ENCODE results near the gene AGBL4. TPM values are rescaled to one million over a fixed set of nuclear protein-coding genes. Genes with fewer than 3 reads are reported as not detected.
A peak's percentile ranks its signal among the peaks of the same experiment; 100 is the strongest.

Gene AGBL4
- total RNA-seq, 1 experiment from 2014 or later = 0.33 TPM

DNA sequence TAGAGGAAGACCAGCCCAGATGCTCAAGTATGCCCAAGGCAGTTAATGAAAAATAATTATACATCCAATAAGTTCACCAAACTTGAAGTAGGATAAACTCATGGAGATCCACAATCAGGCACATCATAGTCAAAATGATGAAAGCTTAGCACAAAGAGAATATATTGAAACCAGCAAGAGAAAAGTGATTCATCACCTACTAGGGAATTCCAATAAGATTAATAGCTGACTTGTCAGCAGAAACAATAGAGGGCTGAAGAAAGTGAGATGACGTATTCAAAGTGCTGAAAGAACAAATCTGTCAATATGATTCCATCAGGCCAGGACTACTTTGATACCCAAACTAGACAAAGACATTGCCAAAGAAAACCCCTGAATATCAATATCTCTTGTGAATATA, 995.4 kb downstream of the AGBL4 start:
- no peaks in the 10 kb centered on the region for H3K9me2 ChIP-seq (replicated peaks; ENCODE audit: low read length)
- no peaks in the 10 kb centered on the region for H3F3A ChIP-seq (ENCODE audit: low read length, unreplicated experiment)
- no peak overlapping the region for H3K9ac ChIP-seq (ENCODE audit: low read length)
- ATAC-seq (no peak), DNase-seq (no peak)
- intact Hi-C loops (cut with micrococcal nuclease) = no loop called here
- H2AFZ ChIP-seq (ENCODE audit: low read length) = no peak overlapping the region
- no peak overlapping the region for H3K4me3 ChIP-seq (ENCODE audit: low read length)
- peaks cover 14% of the 10 kb centered on the region; the same call in 1 of the 2 replicates for H3K4me1 ChIP-seq (ENCODE audit: insufficient read depth, low read length)
- ChIA-PET POLR2A (ENCODE audit: unreplicated experiment) (no interaction called here), CTCF (no interaction called here)
- no peaks in the 10 kb centered on the region for H4K20me1 ChIP-seq (ENCODE audit: low read length)
- H3K27me3 ChIP-seq (ENCODE audit: low read length) = no peaks in the 10 kb centered on the region
- no peaks in the 10 kb centered on the region for H3K36me3 ChIP-seq (ENCODE audit: low read depth, low read length)
- H3K27ac ChIP-seq (ENCODE audit: low read length) = no peak overlapping the region
- TF ChIP-seq, protein P1, sequence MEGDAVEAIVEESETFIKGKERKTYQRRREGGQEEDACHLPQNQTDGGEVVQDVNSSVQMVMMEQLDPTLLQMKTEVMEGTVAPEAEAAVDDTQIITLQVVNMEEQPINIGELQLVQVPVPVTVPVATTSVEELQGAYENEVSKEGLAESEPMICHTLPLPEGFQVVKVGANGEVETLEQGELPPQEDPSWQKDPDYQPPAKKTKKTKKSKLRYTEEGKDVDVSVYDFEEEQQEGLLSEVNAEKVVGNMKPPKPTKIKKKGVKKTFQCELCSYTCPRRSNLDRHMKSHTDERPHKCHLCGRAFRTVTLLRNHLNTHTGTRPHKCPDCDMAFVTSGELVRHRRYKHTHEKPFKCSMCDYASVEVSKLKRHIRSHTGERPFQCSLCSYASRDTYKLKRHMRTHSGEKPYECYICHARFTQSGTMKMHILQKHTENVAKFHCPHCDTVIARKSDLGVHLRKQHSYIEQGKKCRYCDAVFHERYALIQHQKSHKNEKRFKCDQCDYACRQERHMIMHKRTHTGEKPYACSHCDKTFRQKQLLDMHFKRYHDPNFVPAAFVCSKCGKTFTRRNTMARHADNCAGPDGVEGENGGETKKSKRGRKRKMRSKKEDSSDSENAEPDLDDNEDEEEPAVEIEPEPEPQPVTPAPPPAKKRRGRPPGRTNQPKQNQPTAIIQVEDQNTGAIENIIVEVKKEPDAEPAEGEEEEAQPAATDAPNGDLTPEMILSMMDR (conservative IDR thresholded peaks at IDR 0.05; ENCODE audit: low read depth, low read length) = no peak
- no peak for TF ChIP-seq EZH2phosphoT487 (IDR thresholded peaks at IDR 0.05; ENCODE audit: borderline replicate concordance, low read length)
- H3K4me2 ChIP-seq (ENCODE audit: low read length) = no peak overlapping the region
- H3K79me2 ChIP-seq (ENCODE audit: low read length) = no peaks in the 10 kb centered on the region
- no TSS peak for BruUV-seq (replicated peaks)
- H3K9me3 ChIP-seq (ENCODE audit: low read length) = peaks cover 3% of the 10 kb centered on the region; the same call in 1 of the 2 replicates

DNA sequence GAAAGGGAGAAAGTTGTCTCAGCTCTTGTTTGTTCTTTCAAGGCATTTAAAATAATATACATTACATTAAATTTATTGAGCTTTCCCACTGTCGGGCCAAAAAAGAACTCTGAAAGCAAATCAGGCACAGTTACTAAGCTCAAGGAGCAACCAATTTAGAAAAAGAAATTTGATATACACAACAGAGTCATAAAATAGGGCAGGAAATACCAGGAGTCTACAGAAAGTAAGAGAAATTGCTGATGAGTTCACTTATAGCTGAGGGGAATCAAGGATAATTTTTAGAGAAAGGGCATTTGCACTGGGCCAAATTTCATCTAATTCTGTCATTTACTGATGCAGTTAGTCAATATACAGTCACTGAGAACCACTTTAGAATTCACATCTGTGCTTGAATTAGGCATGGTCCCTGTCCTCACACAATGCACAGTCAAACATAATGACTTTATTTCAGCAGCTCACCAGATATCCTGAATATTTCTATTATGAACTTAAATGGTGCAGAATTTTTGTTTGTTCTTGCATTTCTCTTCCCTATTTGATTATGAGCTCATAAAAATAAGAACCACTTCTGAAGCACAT, 997.4 kb downstream of the AGBL4 start:
- Histone ChIP-seq H3K27me3 (ENCODE audit: low read length) (no peaks in the 10 kb centered on the region), H3K4me2 (ENCODE audit: low read length) (no peak overlapping the region), H3K79me2 (ENCODE audit: low read length) (no peaks in the 10 kb centered on the region), H3F3A (ENCODE audit: low read length, unreplicated experiment) (no peaks in the 10 kb centered on the region), H3K9ac (ENCODE audit: low read length) (no peak overlapping the region), H4K20me1 (ENCODE audit: low read length) (no peaks in the 10 kb centered on the region), H2AFZ (ENCODE audit: low read length) (no peak overlapping the region), H3K27ac (ENCODE audit: low read length) (peak overlapping the region; percentile 45), H3K4me1 (ENCODE audit: insufficient read depth, low read length) (peaks cover 14% of the 10 kb centered on the region; the same call in 1 of the 2 replicates), H3K36me3 (ENCODE audit: low read depth, low read length) (no peaks in the 10 kb centered on the region), H3K9me3 (ENCODE audit: low read length) (peaks cover 3% of the 10 kb centered on the region; the same call in 1 of the 2 replicates), H3K4me3 (ENCODE audit: low read length) (no peak overlapping the region), H3K9me2 (replicated peaks; ENCODE audit: low read length) (no peaks in the 10 kb centered on the region)
- DNase-seq (peak; percentile 31), ATAC-seq (peak; percentile 85)
- intact Hi-C loops (cut with micrococcal nuclease) = loop anchor here (2.0 kb wide), 1 partner anchor 90 kb away; no protein-coding TSS in a partner anchor
- ChIA-PET CTCF (no interaction called here), POLR2A (ENCODE audit: unreplicated experiment) (interaction anchor here (0.6 kb wide), 1 partner anchor 46 kb away, joined by 3 read pairs; no protein-coding TSS in a partner anchor)
- TF ChIP-seq, protein P1 (conservative IDR thresholded peaks at IDR 0.05; ENCODE audit: low read depth, low read length) = no peak
- no peak for TF ChIP-seq EZH2phosphoT487 (IDR thresholded peaks at IDR 0.05; ENCODE audit: borderline replicate concordance, low read length)
- TF ChIP-seq EZH2 (IDR thresholded peaks at IDR 0.05; ENCODE audit: low read length, unreplicated experiment) = no peak
- BruUV-seq (replicated peaks) = no TSS peak
